Dedifferentiated amniotic fluid mesenchymal stem cell (primary cell): ENCODE results near the gene NBEAL2.
A peak's percentile ranks its signal among the peaks of the same experiment; 100 is the strongest.
"Not testable (repeated sequence)": the region's sequence is repeated elsewhere in the genome, so short reads cannot be mapped to it uniquely, and the experiment has no call there.

Source experiments
- DNase-seq: peaks from one replicate; pipeline ENCODE4 v3.0.0-alpha.2; 2016; ENCODE audit errors: extremely low spot score

NBEAL2 gene

DNA sequence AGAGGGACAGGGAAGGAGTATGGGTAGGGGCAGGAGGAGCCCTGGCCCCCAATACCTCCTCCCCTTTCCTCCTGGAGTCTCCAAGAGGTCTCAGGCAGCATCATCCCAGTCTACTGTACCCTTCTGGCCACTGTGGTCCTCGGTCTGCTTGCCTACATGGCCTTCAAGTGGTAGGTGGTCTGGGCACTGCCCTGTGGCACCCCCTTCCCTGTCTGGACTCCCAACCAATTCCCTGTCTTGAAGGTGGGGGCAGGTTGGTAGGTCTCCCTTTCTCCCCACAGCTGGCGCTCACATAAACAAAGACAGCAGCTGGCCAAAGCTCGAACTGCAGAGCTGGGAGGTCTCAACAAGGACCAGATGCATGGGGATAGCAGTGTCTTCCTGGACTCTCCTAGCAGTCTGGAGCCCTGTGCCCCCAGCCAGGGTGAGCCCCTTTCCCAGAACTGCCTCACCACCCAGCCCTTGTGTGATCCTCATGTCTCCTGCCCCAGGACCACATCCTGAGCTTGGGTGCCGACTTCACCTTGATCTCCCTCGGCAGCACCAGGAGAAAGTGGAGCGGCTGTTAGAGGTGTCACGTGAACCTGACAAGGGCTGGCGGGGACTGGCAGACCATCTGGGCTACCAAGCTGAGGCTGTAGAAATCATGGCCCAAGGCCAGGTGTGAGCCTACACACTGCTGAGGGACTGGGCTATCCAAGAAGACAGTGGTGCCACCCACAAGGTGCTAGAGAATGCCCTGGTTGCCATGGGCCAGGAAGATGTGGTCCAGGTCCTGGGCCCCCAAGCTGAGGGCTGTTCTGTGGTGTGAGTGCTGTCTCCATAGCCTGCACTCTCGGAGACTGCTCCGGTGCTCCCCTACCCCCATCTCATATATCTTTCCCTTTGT, 33.1 kb downstream of the NBEAL2 start:
- DNase-seq = no peak

DNA sequence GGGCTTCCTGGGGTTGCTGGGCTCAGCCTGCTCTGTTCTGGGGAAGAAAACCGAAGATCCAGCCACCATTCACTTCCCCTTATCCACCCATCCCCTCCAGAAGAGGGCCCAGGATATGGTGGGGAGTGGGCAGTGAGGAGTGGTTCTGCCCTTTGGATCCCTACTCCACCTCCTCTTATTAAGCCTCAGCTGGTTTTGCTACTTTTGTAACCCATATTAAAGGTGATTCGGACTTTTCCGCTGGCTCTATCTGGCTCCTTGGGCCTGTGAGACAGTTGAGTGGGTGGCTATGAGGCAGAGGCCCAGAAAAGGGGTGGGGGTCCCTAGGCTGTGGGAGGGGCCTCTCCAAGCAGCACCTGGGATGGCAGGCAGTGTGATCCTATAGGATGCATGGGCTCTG, 33.8 kb downstream of the NBEAL2 start:
- no peak for DNase-seq

DNA sequence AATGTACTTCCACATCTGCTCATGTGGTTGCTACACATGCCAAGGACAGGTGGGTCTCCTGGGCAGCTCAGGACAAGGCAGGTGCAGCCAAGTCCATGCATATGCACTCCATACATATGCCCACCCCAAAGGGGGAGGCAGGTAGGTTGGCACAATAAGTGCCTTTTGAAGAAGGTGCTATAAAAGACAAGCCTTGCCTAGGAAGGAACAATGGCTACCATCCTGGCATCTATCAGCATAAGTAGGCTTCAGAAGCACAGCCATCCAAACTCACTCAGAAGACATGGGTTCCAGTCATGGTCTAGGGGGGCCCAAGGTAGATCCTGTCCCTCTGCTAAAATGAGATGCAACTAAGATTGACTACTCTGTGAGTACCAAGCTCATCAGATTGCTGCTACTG, 34.6 kb downstream of the NBEAL2 start:
- no peak for DNase-seq

DNA sequence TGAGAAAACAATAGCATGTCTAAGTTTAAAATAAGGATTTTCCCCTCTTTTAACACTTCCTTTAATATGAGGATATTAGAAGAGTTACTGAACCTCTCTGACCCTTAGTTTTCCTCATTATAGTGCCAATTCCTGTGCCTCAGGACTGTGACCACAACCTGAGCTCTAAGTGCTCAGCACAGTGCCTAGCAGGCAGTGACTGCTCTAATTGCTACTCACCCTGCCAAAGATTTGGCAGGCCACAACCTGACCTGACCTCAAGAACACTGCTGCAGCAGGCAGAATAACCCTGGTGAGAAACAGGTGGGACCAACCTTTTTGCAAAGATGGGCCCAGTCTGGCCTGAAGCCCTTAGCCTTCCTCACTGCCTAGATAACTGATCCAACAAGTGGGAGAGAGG, 35.7 kb downstream of the NBEAL2 start:
- DNase-seq = no peak

DNA sequence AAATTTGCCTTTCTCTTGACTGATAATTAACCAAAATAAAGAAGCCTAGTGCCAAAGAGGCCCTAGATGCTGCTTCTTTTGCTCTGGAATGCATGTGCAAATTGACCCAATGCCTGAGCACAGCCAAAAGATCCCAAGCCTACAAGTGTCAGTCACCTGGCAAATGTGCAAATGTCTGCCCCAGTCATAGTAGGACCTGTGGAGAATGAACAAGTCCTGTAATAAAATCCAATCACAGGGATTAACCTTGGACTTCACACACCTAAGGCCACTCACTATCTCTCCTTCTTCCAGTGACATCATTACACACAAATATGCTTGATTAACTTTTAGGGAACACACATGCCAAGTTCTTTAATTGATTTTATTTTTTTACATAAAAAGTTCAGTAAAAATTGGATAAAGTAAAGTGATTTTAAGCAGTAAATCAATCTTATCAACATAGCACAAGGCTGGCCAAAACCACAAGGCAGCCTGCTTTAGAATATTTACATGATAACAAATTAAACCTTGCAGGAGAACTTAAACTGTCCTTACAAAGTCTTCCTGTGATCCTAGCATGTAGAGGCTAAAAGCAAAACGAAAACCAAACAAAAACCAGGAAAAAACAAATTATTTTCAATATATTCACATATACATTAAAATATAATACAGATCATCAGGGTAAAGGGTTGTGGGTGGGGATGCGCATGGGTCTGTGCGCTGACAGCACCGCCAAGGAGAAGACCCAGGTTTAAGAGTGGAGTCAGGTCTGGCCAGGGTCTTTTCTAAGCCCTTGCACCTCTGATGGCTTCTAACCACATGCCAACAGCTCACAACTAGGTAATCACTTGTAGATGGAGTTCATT, 36.8 kb downstream of the NBEAL2 start:
- DNase-seq = no peak

DNA sequence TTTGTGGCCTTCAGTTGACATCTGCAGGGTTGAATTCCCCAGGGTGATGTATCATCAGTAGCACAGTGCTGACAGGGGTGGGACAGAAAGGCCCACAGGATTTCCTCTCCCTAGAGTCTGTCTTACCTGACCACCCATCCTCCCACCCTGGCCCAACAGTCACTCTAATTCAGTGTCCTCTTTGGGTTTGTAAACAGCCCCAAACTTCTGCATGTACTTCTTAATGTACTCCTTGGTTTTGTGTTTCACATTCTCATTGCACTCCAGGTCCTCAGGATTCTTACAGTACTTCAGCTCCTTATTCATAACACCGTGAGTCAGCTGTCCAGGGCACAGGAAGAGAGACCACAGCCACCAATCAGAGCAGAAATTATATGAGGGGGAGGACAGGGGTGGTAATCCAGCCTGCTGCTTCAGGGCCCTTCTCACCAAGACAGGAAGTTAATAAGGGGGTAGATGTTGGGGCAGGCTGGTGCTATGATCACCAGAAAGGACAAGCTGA, 37.5 kb downstream of the NBEAL2 start:
- peak; percentile 18 for DNase-seq

DNA sequence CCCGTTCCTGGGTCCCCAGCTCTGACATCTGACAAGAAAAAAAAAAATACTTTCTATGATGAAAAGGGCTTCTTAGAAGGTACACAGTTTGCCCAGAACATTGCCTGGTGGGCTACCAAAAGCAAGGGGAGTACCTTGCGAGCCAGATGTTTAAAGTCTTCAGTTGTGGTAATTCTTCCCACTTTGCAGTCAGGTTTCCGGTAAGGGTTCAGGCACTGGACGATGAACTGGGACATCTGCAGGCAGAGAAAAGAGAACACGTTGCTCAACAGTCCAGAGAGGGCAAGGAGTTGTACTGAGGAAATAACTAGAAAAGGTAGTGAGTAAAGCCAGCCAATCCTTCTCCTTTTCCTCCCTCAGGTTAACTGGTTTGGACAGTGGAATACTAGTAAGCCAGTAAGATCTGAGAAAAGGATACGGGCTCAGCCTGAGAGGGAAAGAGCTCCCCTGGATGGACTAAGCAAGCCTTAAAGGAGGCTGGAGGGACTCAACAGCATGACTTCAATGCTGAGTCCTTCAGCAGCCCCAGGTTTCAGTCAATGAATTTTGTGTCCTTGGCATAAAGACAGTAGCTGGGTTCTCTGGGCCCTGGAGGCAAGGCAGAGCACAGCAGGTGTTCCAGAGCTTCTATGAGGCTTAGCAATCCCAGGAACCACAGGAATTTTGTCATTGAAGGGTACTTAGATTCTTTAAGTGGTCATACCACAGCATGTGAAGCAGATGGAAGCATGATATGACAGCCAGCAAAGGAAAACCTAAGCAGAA, 38.2 kb downstream of the NBEAL2 start:
- DNase-seq = no peak

DNA sequence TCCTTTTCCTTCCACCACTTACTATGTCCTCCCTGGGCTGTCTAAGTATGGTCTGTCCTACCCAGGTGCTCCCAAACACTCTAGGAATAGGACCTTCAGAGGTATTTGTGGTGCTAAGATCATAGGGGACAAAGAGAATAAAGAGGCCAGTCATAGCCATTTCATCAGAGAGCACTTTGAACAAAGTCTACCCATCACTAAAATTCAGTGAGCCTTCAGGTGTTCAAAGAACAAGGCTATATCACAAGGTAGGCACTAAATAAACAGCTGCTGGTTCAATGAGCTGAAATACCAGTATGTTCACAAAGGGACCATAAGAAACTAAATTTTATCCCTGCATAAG, 38.8 kb downstream of the NBEAL2 start:
- no peak for DNase-seq

DNA sequence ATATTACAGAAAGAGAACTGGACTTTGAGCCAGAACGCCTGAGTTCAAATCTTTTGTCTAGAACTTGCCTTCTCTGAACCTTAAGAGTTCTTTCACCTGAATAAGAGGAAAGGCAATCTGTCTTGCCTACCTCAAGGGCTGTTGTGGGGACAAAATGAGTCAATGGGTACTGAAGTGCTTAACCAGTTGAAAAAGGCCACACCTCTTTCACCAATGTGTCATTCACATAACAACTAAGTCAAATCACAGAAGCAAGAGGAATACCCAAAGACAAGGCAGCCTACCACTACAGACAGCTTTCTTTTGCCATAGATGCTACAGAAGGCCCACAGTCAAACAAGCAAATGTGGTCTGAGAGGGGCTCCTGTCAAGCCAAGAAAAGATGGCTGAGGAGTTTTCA, 39.7 kb downstream of the NBEAL2 start:
- no peak for DNase-seq

DNA sequence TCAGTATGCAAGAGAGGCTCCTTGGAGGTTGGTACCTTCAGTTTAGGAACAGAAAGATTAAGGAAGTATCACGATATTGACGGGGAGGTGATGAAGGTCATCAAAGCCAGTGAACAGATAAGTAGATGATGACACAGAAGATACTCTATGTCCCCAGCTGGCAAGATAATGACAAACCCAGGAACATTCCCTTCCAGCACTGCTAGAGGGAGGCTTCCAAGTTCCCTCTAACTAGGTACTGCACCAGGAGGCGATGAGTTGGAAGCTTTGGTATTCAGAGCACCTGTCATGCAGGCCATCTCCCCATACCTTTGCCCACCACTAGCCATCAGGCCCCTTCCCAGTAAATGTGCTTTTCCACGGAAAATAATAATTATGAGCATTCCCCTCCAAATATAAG, 40.8 kb downstream of the NBEAL2 start:
- DNase-seq = no peak

DNA sequence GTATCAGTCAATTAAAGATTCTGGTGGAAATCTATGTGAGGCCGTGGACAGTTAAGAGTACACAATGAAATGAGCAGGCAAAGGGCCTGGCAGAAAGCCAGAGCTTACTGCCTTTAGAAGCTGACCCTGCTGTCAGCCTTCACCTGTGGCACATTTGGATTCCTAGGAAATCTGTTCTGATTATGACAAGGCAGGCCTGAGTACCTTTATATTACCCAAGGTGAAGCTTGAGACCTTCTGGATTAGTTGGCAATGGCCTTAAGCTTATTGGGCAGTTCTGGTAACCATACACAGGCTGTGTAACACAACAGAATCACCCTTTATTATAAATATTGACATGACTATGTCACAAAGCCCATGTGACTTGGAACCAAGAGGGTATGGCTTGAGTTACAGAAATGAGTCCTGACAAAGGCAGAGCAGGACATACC, 43.2 kb downstream of the NBEAL2 start:
- DNase-seq = no peak

DNA sequence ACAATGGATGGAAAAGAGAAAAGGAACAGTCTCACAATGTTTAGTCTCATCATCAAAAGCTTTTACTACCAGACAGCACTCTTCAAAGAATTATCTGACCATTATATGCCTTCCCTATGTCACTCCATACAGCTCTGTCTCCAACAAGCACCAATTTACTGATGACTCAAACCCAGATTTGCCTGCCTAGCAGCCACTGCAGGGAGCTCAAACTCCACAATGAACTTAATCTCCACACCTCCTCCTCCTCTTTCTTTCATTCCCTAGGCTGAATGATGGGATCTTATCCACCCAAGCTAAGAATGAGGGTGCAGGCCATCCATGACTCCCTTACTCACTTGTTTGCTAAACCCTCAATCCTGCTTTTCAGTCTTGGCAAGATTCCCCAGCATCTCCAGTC, 45.5 kb downstream of the NBEAL2 start:
- DNase-seq = no peak

DNA sequence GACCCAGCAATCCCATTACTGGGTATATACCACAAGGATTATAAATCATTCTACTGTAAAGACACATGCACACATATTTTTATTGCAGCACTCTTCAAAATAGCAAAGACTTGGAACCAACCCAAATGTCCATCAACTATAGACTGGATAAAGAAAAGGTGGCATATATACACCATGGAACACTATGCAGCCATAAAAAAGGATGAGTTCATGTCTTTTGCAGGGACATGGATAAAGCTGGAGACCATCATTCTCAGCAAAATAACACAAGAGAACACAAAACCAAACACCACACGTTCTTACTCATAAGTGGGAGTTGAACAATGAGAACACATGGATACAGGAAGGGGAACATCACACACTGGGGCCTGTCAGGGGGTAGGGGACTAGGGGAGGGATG, 47.0 kb downstream of the NBEAL2 start:
- DNase-seq = not testable (repeated sequence)

DNA sequence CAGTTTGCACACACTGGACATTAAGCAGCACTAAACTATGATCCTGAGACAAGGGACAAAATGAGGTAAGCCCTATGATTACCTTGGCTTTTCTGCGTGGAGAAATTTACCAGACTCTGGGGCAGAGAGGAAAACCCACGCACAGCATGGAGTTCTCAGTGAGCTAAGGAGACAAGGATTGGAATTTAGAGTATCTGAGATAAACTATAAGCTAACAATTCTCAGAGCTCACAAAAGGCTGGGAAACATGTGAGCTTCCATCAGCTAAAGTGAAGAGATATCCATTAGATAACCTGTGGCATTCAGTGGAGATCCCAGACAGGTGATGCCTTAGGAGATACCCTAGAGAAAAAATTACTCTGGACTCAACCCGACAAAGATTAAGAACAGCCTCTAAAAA, 48.7 kb downstream of the NBEAL2 start:
- no peak for DNase-seq

DNA sequence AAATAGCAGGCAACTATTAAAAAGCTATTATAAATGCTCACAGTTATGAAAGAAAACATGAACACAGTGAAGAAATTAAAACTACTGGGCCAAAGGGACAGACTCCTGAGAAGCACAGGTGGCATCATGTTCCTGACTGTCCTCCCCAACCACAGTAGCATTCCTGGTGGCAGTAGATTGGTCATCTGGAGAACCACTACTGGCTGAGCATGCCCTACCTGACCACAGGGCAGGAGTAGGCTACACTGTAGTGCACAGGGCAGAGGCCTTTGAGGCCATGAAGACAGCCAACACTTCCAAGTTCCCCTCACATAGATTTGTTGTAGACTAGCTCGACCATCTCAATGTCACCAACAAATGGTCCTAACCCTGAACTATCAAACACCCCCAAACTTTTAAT, 49.2 kb downstream of the NBEAL2 start:
- DNase-seq = no peak

DNA sequence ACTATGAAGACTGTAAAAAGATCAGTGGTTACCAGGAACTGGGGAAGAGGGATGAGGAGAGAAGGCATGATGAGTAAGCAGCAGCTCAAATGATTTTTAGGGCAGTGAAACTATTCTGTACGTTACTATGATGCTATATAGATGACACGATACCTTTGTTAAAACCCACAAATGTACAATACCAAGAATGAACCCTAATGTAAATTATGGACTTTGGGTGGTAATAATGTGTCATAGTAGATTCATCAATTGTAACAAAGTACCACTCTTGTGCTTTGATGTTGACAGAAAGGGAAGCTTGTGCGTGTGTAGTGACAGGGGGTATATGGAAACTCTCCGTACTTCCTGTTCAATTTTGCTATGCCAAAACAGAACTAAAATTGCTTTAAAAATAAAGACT, 51.6 kb downstream of the NBEAL2 start:
- DNase-seq = not testable (repeated sequence)

DNA sequence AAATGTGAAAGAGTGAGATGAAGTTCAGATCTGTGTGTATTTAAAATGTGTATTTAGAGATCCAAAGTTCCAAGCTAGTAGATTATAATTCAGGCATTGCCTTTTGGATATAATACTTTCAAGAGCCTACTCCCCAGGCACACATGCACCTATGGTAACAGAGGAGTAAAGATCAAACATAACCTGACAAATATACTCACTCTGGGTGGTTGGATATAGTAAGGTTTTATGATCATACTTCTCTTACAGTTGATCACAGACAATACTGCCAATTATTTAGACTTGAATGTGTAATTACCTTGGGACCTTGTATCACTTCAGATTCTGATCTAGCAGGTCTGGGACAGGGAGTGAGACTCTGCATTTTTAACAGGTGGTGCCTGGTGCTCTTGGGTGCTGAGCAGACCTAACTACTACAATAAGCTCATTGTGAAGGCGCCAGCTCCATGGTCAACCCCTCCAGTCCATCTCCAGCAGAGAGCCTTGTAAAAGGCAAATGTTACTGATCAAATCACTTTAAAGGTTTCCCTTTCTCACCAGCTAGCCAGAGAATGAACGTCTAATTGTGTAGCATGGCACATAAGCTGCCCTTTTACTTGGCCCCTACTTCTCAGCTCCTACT, 55.5 kb downstream of the NBEAL2 start:
- no peak for DNase-seq

DNA sequence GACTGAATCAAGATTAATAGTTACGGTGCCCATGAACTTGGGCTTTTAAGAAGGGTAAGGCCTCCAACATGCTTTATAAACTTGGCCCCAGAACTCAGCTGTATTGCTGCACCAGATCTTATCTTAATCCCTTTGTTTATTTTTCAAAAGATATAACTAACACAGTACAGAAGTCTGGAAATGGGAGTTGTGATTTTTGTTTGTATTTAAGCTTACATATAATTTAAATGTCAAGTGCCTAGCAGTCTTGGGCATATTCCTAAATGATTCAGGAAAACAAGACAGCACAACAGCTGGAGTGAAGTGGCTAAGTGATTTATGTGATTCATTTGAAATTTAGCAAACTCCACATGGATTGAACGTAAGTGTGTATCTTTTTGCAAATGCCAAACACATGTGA, 56.2 kb downstream of the NBEAL2 start:
- peak; percentile 49 for DNase-seq

DNA sequence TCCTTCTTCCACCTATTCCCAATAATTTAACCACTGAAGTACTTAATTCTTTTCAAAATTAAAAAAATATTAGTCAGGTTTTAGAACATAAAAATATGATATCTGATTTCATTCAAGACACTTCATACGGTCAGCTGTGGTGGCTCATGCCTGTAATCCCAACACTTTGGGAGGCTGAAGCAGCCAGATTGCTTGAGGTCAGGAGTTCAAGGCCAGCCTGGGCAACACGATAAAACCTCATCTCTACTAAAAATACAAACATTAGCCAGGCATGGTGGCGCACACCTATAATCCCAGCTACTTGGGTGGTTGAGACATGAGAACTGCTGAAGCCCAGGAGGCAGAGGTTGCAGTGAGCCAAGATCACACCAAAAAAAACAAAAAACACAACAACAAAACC, 56.7 kb downstream of the NBEAL2 start:
- no peak for DNase-seq

DNA sequence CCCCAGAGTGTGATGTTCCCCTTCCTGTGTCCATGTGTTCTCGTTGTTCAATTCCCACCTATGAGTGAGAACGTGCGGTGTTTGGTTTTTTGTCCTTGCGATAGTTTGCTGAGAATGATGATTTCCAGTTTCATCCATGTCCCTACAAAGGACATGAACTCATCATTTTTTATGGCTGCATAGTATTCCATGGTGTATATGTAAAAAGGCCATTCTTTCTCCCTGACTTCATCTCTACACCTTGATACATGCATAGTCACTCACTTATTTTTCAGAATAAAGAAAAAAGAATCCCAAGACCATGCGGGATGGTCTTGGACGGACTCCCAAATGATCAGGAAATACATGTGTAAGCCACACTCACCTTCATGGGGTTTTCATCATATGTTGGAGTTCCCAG, 57.8 kb downstream of the NBEAL2 start:
- not testable (repeated sequence) for DNase-seq

DNA sequence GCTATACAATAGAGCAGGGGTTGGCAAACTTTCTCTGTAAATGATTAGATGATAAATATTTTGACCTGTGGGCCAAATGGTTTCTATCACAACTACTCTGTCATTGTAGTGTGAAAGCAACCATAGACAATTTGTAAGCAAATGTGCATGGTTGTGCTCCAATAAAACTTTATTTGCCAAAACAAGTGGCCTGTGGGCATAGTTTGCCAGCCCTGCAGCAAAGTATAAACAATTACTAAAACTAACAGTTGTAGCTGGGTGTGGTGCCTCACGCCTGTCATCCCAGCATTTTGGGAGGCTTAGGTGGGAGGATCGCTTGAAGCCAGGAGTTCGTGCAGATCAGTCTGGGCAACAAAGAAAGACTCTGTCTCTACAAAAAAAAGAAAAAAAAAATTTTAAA, 61.6 kb downstream of the NBEAL2 start:
- DNase-seq = no peak
